Lung microvascular endothelial cell (primary cell): ENCODE results near the gene SLITRK3. TPM values are rescaled to one million over a fixed set of nuclear protein-coding genes. Genes with fewer than 3 reads are reported as not detected.

Source experiments
- DNase-seq, 2 donors: peaks; one replicate each; pipeline versions ENCODE4 v3.0.0 to v3.0.0-alpha.2; 2010; ENCODE audit warnings: low read depth in 2 of 2
- total RNA-seq: library from RNA; depleted of rRNA; stranded (reverse); fragments of >200 nt; gene quantifications from 2 replicates; pipeline ENCODE4 v1.2.1, GENCODE V29; 2014

The SLITRK3 gene, protein sequence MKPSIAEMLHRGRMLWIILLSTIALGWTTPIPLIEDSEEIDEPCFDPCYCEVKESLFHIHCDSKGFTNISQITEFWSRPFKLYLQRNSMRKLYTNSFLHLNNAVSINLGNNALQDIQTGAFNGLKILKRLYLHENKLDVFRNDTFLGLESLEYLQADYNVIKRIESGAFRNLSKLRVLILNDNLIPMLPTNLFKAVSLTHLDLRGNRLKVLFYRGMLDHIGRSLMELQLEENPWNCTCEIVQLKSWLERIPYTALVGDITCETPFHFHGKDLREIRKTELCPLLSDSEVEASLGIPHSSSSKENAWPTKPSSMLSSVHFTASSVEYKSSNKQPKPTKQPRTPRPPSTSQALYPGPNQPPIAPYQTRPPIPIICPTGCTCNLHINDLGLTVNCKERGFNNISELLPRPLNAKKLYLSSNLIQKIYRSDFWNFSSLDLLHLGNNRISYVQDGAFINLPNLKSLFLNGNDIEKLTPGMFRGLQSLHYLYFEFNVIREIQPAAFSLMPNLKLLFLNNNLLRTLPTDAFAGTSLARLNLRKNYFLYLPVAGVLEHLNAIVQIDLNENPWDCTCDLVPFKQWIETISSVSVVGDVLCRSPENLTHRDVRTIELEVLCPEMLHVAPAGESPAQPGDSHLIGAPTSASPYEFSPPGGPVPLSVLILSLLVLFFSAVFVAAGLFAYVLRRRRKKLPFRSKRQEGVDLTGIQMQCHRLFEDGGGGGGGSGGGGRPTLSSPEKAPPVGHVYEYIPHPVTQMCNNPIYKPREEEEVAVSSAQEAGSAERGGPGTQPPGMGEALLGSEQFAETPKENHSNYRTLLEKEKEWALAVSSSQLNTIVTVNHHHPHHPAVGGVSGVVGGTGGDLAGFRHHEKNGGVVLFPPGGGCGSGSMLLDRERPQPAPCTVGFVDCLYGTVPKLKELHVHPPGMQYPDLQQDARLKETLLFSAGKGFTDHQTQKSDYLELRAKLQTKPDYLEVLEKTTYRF
- total RNA-seq: not detected in 2 replicates

DNA sequence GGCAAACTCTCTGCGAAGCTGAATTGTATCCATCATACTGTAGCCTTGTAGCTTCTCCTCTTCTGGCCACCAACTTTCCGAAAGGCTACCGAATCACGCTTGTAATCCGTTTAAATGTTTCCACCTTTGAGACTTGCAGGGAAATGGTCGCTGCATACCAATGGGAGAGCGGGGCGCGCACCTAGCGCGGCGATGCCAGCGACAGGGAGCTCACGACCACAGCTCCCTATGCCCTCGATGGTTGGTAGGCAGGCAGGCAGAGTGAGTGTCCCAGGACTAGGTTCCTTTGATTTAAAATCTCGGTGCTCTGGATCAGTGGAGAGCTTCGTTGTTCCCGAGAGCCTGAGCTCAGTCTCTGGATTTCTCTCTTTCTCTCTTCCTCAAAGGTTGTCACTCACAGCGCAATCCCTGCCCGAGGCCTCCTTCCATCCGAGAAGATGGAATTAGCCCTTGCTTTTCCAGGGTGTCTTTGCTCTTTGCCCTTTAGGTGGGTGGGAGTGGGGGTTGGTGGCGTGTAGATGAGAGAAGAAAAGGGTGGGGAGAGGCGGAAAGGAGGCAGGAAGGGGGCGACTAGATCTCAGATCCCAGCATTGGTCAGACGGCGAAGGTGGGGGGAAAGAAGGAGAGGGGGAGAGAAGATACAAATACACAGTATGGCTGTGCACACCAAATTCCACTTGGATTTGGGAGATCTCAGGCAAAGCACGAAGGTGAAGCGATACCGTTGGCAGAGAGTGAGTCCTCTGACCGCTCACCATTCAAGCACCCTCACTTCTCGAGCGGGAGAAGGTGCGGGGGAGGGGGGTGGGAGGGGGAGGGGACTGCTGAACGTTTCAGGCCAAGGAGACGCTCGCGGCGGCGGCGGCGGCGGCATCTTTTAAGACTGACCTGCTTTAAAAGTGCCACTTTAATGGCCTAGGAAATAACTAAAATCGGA is at the start of gene SLITRK3:
TSS of gene SLITRK3 (minus strand) at position 745 of the 937 bp plus-strand sequence. CDS start 5,554 bp downstream, outside the sequence.
- no peak for DNase-seq

DNA sequence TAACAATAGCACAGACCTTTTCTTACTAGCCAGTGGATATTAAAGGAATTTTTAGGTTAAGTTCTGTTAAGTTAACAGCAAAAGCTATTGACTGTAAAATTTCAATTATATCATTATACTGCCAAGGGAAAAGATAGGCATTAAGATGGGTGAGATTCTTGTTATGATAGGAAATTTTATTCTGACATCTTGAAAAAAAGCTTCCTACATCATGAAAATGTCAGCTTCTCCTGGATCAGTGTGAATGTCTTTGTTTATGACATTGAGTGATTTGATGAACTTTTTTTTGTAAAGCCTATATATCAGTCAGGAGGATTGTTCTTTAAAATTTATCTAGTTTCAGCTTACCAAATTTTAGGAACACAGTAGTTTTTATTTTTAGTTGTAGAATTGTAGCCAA is 47.4 kb upstream of the SLITRK3 start:
- DNase-seq: no peak

DNA sequence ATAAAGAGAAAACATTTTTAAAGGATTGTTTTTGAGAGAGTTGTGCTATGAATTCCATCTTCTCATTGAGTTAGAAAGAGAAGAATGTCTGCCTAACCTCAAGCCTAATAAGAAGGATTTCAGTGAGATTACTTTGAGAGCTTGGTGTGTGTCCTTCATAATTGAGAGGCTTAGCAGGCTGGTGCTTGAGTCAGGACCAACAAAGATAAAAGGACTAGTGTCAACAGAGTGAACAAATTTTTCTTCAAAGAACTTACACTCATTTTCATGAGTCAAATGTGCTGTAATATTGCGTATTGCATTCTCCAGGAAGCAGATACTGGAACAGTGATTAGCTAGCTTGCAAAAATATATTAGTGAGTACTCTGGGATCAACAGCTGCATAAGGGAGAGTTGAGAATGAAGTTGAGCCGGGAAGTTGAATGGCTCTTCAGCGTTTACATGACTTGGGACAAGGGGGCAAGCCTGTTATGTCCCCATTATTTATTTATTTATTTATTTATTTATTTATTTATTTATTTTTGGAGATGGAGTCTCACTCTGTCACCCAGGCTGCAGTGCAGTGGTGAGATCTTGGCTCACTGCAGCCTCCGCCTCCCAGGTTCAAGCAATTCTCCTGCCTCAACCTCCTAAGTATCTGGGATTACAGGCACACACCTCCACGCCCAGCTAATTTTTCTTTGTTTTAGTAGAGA is 37.5 kb upstream of the SLITRK3 start:
- no peak for DNase-seq

DNA sequence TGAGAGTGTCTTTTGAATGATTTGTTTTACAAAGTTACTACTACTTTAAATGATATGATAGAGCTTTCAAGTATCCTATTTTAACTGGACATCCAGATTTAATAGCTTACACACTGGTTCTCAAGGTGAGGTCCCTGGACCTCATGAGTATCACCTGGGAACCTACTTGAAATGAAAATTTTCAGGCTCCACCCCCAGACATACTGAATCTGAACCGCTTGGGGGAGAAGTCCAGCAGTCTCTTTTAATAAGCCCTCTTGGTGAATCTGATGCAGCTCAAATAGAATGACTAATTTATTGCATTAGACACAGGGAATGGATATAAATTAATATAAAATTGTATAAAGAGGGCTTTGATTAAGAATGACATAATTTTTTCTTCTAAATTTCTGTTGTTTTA is 29.4 kb upstream of the SLITRK3 start:
- DNase-seq: no peak

DNA sequence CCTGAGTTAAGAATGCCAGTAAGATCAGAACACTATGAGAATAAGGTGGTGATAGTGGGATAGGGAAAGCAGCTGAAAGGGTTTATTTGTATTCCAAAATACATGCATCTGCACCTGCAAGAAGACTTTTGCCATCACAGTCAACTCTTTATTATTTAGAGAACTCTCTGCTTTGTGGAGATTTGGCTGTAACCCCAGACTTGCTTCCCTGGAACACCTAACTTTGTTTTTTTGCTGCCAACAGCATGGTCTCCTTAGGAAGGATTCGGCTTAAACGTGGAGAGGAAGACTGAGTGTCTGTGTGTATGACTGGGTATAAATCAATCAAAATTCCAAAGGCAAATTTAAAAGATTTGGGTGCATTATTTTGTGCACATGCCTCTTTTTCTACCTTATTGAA is 21.6 kb upstream of the SLITRK3 start:
- DNase-seq: no peak

DNA sequence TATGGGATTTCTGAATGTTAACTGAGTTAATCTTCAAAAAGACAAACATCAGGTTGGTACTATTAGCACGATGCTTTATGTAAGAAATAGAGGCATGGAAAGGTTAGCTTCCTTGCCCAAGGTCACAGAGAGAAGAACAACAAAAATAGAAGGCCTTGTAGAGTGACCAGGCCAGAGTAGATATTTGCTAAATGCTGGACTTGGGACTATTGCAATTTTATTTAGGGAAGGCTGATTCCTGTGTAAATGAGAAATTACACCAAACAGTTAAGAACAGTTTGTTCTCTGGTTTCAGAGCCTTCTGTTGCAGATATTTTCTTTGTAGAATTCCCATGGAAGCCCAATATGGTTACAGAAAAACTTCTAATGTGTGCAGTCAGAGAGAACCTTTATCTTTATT is 16.4 kb upstream of the SLITRK3 start:
- no peak for DNase-seq

DNA sequence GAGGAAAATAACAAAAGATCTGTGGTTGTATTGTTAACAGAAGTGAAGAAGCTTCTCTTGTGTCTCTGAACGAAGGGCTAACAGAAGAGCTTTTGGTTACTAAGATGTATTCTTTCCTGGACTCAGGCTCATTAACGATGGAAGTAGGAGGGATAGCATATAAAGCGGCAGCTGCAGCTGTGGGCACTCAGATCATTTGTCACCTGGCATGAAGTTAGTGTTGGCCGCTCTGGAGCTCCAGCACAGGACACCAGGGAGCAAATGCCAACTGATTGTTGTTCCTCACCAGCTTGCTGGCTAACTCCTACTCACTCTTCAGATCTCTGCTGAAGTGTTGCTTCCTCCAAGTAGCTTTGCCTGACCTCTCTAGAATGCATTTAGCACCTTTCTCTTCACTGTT is 15.5 kb upstream of the SLITRK3 start:
- no peak for DNase-seq

DNA sequence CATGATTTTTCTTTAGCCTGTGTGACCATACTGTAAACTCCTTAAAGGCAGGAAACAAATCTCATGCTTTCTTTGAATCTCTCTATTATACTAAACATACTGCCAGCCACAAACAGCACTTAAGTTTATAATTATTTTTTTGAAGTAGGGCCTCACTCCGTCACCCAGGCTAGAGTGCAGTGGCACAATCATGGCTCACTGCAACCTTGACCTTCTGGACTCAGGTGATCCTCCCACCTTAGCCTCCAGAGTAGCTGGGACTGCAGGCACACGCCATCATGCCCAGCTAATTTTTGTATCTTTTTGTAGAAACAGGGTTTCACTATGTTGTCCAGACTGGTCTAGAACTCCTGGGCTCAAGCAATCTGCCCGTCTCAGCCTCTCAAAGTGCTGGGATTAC is 14.5 kb upstream of the SLITRK3 start:
- DNase-seq: no peak

DNA sequence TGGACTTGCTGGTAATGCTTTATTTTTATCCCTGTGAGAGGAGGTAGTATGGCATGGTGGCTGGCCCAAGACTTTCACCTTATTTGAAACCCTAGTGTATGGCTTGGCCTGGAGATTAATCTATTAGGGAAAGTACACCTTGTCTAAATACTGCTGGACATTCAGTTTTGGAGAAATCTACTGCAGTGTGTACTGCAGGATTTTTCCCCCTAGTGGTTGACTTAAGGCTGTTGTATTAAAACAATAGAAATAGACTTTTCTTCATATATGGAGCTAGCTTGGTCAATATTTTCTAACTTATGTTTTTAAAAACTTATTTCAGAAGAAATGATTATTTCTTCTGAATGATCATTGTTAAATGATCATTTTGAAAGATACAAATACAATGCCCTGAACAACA is 13.9 kb upstream of the SLITRK3 start:
- no peak for DNase-seq

DNA sequence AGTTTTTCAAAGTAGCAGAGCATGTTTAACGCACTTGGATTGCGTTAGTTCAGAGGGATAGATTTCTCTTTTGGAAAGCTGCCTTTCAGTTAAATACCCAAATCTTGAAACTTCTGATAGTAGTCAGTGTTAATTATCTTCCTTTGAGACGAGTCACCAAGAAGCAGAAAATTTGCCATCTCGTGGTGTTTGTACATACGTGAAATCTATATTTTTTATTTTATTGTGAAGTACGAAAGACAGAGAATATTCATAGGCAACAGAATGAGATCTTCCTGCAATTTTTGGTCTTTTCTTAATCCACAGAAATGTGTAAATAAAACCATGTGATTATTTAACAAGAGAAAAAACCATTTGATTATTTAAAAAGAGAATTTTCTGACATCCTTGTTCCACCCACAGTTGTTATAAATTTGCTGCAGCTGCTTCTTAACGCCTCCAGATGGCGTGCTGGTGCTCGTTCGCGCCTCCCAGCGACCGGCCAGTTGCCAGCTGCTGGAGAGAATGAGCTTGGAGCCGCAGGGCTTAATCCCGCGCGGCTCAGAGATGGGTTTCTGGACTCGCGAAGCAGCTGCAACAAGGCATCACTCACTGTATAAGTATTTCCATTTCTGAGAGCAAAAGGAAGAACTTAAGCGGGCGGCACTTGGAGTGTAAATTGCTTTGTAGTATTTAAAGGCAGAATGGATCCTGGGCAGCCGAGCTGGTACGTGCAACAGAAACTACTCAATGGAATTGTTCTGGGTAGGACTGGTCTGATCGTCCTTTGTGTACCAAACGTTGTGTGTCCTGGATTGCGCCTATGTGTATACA is 10.5 kb upstream of the SLITRK3 start:
- peak; percentile 72 to 77 for DNase-seq

DNA sequence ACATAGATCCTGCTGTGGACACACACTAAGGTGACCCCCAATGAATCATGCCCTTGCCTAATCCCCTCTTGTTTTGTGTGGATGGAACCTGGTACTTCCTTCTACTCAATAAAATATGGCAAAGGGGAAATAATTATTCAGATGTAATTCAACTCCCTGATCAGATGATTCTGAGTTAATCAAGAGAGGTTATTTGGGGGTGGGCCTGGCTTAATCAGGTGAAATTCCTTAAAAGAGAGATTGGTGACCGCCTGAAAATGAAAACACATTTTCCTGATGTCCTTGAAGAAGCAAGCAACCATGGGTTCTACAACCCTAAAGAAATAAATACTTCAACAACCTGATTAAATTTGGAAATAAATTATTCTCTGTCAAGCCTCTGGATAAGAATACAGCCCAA is 8.3 kb upstream of the SLITRK3 start:
- no peak for DNase-seq

DNA sequence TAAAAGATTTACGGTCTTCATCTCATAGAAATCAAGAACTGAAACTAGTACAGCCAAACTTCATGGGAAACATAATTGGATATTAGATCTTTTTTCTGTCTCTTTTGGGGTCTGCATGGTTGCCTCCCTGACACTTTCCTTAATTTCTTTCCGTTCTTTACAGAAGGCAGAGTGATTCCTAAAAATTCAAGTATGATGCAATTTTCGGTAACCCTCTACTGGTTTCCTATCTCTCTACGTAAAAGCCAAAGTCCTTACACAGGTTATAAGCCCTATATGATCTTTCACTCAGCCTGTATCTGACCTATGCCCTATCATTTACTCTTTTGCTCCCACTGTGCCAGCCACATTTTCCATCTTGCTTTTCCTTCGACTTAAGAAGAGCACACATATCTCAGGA is 6.8 kb upstream of the SLITRK3 start:
- no peak for DNase-seq

DNA sequence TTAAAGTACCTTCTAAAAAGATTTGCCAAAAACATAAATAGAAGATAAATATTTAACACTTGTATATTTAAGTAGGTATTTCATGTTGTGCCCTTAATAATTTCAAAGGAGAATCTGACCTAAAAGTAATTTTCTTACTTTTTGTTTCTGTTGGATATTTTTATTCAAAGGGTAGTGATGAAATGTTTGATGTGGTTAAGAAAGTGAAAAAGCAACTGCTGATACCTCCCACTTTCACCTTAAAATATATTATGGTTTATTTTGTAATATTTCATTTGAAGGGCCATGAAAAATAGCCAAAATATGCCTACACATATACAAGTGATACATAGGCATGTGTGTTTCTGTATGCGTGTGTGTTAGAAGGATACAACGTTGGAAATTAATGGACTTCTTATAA is 5.8 kb upstream of the SLITRK3 start:
- DNase-seq: no peak

DNA sequence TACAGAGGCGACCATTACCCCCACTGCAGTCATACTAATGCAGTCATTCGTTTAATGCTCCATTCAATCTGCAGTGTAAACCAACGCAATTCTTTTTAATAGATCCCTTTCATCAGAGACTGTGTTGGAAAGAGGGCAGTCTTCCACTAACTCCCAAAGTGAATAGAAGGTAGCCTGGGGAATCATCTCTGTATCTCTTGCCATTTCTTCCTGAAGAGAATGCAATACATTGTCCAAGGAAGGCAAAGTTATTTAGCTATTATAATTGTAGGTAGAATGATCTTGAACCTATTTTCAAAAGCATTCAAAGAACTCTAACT is 1.3 kb upstream of the SLITRK3 start:
- DNase-seq: no peak

DNA sequence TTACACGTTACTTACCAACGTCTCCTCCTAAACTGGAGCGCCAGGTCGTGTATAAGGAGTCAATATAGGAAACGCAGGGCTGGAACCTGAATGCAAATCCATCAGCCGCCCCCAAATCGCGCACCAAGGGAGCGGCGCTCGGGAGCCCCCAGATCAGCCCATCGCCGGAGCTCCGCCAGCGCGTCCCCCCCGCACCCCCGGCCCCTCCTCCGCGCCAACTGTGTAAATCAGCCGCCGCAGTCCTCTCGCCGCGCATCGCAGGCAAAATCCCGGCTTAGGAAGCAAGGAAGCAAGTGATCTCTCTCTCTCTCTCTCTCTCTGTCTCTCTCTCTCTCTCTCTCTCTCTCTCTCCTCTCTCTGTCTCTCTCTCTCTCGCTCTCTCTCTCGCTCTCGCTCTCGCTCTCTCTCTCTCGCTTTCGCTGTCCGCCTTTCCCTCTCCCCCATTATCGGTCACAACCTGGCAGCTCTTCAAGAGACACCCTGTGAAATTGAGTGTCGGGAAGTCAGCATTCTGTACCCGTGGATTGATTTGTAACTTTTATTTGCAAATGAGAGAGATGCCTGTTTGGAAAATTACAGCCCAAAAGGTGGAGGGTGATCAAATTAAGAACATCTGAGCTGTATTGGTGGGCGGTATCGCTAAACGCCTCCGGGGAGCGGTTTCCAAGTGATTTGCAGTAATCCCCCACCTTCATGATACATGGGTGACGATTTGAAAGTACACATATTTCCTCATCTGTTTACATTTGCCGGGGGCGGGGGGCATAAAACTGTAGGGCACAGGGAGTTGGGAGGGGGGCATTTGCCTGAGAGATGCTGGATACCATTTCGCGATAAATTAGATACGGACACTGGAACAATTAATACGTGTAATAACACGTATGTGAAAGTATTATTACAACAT is 645 bp upstream of the SLITRK3 start:
- DNase-seq: no peak

DNA sequence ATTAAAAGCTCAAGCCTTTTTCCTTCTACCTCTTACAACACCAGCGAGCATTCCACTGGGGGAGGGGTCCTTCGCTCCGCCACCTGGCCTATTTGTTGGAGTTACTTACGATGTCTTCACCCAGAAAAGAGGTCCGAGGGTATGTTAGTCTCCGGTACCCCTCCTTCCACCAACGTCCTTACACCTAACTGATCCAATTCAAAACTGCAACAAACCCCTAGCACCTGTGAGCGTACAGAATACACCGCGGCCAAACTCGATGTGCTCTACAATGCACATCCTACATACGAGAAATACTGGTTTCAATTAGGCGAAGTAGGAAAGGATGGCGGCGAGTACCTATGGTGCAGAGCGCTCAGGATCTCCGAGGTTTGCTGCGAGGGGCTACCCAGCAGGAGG is 944 bp downstream of the SLITRK3 start:
- DNase-seq: no peak

DNA sequence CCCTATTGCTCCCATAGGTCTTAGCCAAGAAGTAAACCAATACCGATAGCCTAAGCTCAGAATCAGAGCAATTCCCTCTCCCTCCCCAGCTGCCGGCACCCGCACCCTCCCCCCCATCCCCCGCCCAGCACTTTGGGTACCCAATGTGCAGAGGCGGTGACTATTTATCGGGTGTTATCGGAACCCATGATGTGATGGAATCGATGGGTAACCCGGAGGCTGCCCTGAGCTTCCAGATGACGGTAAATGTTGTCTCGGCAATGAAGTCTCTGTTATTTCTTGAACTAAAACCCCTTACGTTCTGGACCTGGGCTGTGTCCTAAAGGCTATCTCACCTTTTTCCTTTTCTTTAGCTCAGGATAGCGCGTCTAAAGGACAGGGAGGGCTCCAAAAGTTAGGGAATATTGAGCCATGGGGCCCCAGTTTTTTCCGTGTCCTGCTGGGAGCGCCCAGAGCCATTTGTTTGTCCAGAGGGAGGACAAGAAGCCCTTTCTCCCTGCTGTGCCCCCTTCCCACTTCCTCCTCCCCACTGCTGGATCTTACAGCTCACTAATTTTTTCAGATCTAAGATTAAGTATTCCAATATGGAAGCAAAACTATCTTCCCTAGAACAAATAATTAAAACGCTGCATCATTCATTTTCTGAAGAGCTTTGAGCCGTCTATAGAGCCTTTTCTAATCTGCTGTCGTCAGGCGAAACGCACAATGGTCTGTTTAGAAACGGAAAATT is 1.5 kb downstream of the SLITRK3 start:
- DNase-seq: no peak
